DMS 273 treated with DMSO at 0.1 percent for 48 hours (cell line): ENCODE results near the gene CEP290.
"Not testable (repeated sequence)": the region's sequence is repeated elsewhere in the genome, so short reads cannot be mapped to it uniquely, and the experiment has no call there.

Experiments used
- DNase-seq: peaks from one replicate; lab custom pipeline; 2025; lab: John Stamatoyannopoulos, UW

Gene CEP290

DNA sequence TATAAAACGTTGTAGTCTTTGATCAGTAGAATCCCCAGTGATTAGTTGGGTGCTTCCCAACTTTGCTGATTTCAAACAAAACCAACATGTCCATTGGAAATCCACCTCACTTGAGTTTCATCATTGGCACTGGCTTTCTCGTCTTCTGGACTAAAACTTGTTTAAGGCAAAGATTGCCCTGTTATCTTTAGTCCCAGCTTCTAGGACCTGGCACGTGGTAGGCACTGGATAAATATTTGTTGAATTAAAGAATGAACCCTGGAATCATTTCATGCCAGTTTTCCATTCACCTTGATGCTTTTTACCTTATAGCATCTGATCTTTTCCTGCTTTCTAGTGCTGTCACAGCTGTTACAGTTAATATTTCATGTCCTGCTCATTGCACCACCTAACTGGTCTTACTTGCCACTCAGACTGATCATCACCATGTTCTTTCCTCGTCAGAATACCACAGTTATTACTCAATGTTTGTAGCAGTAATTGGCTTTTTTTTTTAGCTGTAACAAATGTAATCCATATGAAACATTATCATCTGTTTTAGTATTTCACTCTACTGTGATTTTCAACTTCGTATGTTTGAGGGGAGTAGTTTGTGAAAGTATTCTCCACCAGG, 105.4 kb downstream of the CEP290 start:
- DNase-seq, result no peak

DNA sequence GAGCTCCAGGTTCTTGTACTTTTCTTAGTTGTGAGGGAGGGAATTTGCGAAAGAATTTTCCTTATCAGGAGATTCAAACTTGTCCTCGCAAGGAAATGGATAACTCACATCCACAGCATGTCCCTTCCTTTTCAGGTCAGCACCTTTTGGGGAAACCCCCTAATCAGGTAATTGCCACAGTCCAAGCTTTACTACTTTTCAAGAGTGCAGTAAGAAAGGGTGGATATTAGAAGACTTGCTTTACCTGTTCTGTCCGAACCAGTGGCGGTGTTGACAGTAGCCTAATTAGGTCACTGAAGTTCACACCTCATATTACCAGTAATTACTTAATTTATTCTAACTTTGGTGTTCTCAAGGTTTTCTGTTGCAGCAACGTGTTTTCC, 106.0 kb downstream of the CEP290 start:
- DNase-seq, result no peak

GRCh38 chr12:88035271-88035906, 106.5 kb downstream of the CEP290 start:
- peak; percentile 71 for DNase-seq

GRCh38 chr12:88031161-88031560, 110.7 kb downstream of the CEP290 start:
- DNase-seq, result not testable (repeated sequence)

DNA sequence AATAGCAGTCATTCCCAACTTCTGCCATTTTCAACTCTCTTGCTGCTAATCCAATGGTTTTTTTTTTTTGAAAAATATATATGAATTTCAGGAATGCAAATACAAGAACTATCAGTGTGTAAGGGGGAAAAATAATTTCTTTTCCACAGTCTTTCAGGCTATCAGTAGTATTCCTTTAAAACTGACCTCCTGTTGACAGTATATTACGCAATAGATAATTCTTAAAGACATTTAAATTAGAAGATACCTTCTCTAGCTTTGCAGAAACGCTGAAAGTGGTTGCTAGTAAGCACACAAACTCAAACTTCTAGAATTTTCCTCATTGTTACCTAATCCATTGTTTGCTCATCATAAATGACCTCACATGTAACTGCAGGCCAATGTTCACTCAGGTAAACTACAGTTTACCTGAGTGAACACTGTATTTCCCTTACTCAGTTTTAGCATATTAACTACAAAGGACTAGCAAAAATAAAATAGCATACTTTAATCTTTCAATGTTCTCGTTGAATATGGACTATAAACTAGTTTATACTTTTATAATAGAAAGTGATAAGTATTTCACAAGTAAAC, 112.7 kb downstream of the CEP290 start, which contains the start of gene C12orf50:
Gene C12orf50 (minus strand): TSS at position 309 of the 573 bp plus-strand sequence. CDS start 2,439 bp downstream, outside the sequence.
- DNase-seq, result no peak

- DNase-seq, result no peak
Measured at GRCh38 chr12:88026196-88026595, 115.7 kb downstream of the CEP290 start.

GRCh38 chr12:88017964-88018363, 123.9 kb downstream of the CEP290 start:
- no peak for DNase-seq

DNA sequence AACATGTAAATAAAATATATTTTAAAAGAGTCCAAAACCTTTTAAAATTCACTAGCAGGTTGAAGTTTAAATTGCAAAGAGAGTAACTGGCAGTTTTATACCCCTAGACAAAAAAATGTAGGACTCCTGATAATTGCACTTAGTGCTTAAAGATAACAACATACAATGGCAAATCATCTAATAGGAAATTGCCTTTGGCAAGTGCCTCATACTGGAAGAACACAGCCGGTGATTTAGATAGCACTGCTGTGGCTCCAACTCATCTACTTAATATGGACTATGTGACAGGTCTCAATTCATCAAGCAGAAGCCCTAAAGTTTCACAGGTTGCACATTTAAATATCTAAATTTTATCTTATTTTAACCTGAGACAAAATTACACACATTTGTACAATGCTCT, 126.1 kb downstream of the CEP290 start:
- DNase-seq, result no peak

GRCh38 chr12:88011755-88012154, 130.1 kb downstream of the CEP290 start:
- no peak for DNase-seq

DNA sequence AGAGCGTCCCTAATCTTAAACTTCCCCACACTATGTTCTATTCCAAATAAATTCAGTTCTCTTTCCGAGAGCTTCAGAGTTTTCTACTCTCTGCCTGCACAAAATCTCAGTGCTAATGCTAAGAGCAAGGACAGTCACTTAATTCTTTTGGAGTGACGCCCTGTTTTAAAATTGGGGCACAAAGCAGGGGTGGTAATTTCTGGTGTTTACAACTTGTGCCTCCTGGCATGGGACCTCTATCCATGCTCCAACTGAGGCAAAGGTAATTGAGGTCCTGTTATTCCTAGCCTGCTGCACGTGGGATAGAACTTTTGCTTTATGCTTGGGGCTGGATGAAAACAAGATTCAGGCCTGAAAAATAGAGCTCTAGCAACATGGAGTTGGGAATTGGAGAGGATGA, 135.5 kb downstream of the CEP290 start:
- no peak for DNase-seq

DNA sequence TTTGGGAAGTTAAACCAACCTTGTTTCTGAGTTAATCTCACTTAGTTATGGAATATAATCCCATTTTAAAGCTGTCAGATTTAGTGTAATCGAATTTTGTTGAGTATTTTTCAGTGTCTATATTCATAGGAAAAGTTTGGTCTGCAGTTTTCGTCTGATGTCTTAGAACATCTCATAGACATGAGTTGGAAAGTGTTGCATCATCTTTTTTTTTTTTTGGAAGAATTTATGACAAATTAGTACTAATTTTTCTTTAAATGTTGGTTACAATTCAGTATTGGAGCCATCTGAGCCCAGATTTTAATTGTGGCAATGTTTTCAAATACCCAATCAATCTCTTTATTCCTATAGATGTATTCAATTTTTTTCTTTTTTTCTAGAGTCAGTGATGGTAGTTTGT, 140.6 kb downstream of the CEP290 start:
- no peak for DNase-seq
